ENCODE measurements around the gene IL15. TPM values are rescaled to one million over a fixed set of nuclear protein-coding genes. Genes with fewer than 3 reads are reported as not detected.
A peak's percentile ranks its signal among the peaks of the same experiment; 100 is the strongest.

The IL15 gene
- total and polyA plus RNA-seq, 2 experiments from 2014 or later = not detected

DNA sequence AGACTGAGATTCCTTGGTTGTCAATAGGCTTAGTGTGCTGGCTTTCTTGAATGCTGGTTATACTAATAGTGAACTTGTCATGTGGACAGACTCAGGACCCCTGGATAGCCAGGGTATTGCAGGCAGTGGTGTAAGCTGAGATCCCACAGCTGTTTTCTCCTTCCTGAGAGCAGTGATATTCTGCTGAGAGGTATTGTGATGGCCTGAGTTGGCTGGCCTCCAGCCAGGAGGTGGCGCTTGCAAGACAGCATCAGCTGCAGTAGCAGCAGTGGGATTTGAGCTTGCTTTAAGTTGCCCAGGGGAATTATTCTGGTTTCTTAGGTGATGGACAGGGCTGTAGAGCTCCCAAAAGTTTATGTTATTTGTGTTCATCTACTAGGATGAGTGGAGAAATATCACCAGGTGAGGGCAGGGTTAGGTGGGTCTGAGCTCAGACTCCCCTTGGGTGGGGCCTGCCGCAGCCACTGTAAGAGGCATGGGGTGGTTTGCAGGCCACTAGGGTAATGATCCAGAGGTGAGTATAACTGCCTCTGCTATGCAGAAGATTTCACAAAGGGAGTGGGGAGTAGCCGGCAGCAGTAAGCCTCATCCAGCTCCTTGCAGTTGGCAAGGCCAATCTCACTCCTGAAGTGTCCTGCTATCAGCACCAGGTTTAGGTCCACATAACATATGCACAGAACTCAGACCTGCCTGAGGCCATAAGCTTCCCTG lies 66.2 kb downstream of the IL15 start:
- no peaks in the 10 kb centered on the region for H3K9me3 ChIP-seq (ENCODE audit: low read depth)
- H3K4me3 ChIP-seq = no peak overlapping the region
- no peaks in the 10 kb centered on the region for H3K27me3 ChIP-seq
- TF ChIP-seq, protein P1, sequence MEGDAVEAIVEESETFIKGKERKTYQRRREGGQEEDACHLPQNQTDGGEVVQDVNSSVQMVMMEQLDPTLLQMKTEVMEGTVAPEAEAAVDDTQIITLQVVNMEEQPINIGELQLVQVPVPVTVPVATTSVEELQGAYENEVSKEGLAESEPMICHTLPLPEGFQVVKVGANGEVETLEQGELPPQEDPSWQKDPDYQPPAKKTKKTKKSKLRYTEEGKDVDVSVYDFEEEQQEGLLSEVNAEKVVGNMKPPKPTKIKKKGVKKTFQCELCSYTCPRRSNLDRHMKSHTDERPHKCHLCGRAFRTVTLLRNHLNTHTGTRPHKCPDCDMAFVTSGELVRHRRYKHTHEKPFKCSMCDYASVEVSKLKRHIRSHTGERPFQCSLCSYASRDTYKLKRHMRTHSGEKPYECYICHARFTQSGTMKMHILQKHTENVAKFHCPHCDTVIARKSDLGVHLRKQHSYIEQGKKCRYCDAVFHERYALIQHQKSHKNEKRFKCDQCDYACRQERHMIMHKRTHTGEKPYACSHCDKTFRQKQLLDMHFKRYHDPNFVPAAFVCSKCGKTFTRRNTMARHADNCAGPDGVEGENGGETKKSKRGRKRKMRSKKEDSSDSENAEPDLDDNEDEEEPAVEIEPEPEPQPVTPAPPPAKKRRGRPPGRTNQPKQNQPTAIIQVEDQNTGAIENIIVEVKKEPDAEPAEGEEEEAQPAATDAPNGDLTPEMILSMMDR (IDR thresholded peaks at IDR 0.05; ENCODE audit: low read depth, low read length) = no peak
- no peak overlapping the region for H3K27ac ChIP-seq
- no peaks in the 10 kb centered on the region for H3K36me3 ChIP-seq
- H3K4me1 ChIP-seq (ENCODE audit: low read depth) = no peaks in the 10 kb centered on the region
- peak; percentile 8 to 61 for DNase-seq (ENCODE audit: low read depth in 1 of 2, low spot score in 1 of 2)

DNA sequence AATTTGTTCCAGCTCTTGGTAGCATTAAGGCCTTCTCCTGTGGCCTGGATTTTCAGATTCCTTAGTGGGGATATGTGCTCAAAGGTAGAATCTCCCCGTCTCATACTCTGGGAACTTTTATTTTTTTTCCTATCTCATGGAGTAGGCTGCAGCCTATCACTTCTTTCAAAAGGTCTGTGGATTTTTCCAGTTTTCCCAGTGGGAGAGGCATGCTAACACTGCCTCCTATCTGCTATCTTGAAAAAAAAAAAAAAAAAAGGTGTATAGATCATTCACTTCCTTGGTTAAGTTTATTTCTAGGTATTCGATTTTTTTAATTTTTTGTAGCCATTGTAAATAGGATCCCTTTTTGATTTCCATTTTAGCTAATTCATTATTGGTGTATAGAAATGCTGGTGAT lies 67.1 kb downstream of the IL15 start:
- Histone ChIP-seq H3K36me3 (no peaks in the 10 kb centered on the region), H3K4me3 (no peak overlapping the region), H3K4me1 (ENCODE audit: low read depth) (no peaks in the 10 kb centered on the region), H3K27me3 (no peaks in the 10 kb centered on the region), H3K9me3 (ENCODE audit: low read depth) (no peaks in the 10 kb centered on the region), H3K27ac (no peak overlapping the region)
- DNase-seq (ENCODE audit: low read depth in 1 of 2, low spot score in 1 of 2) = no peak
- TF ChIP-seq, protein P1 (IDR thresholded peaks at IDR 0.05; ENCODE audit: low read depth, low read length) = peak; percentile 13

DNA sequence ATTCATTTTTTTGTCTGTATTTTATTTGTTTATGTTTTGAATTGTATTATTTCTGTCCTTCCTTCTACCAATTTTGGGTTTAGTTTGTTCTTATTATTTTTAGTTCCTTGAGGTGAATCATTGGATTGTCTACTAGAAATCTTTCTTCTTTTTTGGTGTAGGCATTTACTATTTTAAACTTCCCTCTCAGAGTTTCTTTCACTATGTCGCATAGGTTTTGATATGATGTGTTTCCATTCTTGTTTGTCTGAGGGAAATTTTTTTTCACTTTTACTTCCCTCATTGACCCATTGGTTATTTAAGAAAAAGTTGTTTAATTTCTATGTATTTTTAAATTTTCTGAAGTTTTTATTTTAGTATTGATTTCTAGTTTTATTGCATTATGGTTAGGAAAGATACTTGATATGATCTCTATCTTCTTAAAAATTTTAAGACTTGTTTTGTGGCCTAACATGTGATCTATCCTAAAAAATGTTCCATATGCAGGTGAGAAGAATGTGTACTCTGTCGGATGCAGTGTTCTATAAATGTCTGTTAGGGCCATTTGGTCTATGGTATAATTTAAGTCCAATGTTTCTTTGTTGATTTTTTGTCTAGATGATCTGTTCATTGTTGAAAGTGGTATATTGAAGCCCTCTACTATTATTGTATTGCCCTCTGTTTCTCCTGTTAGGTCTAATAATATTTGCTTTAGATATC lies 68.8 kb downstream of the IL15 start:
- H3K9me3 ChIP-seq (ENCODE audit: low read depth) = no peaks in the 10 kb centered on the region
- H3K4me1 ChIP-seq (ENCODE audit: low read depth) = no peaks in the 10 kb centered on the region
- H3K4me3 ChIP-seq = no peak overlapping the region
- no peaks in the 10 kb centered on the region for H3K27me3 ChIP-seq
- no peak overlapping the region for H3K27ac ChIP-seq
- DNase-seq (ENCODE audit: low read depth in 1 of 2, low spot score in 1 of 2) = no peak
- no peaks in the 10 kb centered on the region for H3K36me3 ChIP-seq
- TF ChIP-seq, protein P1 (IDR thresholded peaks at IDR 0.05; ENCODE audit: low read depth, low read length) = no peak

DNA sequence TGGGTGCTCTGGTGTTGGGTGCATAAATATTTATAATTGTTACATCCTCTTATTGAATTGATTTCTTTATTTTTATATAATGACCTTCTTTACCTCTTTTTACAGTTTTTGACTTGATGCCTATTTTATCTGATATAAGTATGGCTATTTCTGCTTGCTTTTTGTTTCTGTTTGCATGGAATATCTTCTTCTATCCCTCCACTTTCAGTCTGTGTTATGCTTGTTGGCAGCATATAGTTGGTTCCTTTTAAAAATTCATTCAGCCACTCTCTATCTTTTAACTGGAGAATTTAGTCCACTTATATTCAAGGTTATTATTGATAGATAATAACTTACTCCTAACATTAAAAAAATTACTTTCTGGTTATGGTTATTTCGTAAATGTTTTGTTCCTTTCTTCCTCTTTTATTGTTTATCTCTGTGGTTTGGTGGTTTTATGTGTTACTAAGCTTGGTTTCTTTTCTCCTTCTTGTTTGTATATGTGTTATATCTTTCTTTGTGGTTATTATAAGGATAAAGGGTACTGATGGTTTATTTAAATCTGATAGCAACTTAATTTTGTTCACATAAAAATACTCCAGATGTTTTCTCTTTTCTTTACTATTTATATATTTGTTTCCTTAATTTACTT lies 69.5 kb downstream of the IL15 start:
- Histone ChIP-seq H3K27ac (no peak overlapping the region), H3K27me3 (no peaks in the 10 kb centered on the region), H3K4me3 (no peak overlapping the region), H3K4me1 (ENCODE audit: low read depth) (no peaks in the 10 kb centered on the region), H3K36me3 (no peaks in the 10 kb centered on the region), H3K9me3 (ENCODE audit: low read depth) (no peaks in the 10 kb centered on the region)
- no peak for DNase-seq (ENCODE audit: low read depth in 1 of 2, low spot score in 1 of 2)
- TF ChIP-seq, protein P1 (IDR thresholded peaks at IDR 0.05; ENCODE audit: low read depth, low read length) = no peak

DNA sequence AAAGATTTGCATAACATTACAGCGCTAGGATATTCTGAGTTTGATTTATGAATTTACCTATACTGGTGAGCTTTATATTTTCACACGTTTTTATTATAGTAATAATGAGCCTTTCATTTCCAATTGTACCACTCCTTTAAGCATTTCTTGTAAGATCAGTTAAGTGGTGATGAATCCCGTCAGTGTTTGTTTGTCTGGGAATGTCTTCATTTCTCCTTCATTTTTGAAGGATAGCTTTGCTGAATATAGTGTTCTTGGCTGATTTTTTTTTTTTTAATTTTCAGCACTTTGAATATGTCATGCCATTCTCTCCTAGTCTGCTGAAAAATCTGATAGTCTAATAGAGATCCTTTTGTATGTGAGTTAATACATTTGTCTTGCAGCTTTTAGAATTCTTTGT lies 70.1 kb downstream of the IL15 start:
- TF ChIP-seq, protein P1 (IDR thresholded peaks at IDR 0.05; ENCODE audit: low read depth, low read length) = no peak
- no peak overlapping the region for H3K4me3 ChIP-seq
- H3K36me3 ChIP-seq = no peaks in the 10 kb centered on the region
- H3K27me3 ChIP-seq = no peaks in the 10 kb centered on the region
- no peak for DNase-seq (ENCODE audit: low read depth in 1 of 2, low spot score in 1 of 2)
- H3K27ac ChIP-seq = no peak overlapping the region
- no peaks in the 10 kb centered on the region for H3K4me1 ChIP-seq (ENCODE audit: low read depth)
- no peaks in the 10 kb centered on the region for H3K9me3 ChIP-seq (ENCODE audit: low read depth)

Data from cardiac muscle cell (in vitro differentiated cells and primary cell).